GM19467 (cell line): ENCODE results near the gene ADAMTS3.

Experiments
- ATAC-seq: cut with Tn5 transposase; IDR thresholded peaks from one replicate; pipeline ENCODE4 v1.9.1; 2021; ENCODE audit warnings: mild to moderate bottlenecking, moderate library complexity; ENCODE audit not compliant: unreplicated experiment

ADAMTS3 gene

DNA sequence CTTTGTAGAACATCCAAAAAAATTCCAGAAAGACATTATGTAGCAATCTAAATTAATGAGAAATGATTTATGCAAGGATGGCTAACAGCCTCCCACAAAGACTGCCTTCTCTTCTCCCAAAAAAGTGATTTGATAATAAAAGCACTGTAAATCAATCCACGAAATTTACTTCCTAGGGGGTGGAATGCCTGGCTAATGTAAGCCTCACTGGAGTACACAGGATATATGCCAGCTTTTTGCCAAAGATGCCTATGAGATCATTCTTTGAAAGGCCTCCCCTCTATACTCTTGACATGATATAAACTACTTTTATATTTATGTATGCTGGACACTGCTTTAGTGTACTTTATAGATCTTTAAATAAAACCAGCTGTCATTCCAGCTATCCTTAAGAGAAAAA is 211.1 kb downstream of the ADAMTS3 start:
- no peak for ATAC-seq

DNA sequence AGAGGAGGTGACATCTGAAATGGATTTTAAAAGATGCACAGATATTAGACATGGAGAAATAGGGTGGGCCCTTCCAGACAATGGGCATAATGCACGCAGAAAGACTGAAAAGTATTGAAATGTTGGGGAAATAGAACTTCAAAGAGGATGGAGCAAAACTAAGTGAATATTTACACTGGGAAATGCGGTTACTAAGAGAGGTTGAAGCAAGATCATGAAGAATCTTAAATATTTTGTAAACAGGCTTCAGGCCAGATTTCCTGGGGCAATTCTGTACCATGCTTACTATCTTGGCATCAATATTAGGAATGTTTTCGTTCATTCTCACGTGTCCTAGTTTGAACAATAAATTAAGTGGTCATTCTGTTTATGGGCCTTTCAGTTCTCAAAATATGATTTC is 216.3 kb downstream of the ADAMTS3 start:
- no peak for ATAC-seq

DNA sequence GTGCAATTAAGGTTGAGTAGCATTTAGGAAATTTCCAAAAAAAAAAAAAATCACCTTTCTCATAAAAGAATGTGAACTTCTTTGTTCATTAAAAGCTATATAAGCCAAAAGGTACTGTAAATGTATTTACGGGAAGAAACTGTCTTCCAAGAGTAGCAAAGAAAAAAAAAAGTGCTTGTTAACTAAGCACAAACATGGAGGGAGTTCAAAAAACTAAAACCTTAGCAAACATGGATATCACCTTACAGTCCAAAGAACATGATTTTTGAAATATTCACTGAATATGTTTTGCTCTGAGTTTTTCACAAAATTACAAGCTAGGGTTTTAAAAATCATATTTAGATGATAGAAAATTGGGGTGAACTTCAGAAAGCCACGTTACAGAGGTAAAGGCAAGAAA is 217.5 kb downstream of the ADAMTS3 start:
- ATAC-seq, result no peak

DNA sequence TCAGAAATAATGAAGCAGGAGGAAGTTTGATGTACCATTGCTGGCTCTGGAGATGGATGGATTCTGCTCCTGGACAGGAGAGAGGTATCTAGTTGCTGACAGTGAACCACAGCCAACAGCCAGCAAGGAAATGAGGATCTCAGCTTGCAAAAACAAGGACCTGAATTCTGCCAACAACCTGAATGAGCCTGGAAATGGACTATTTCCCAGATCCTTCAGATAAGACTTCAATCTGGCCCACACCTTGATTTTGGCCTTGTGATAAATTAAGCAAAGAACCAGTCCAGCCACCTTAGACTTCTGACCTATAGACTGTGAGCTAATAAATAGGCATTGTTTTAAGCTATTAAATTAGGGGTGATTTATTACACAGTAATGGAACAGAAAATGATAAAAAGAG is 220.3 kb downstream of the ADAMTS3 start:
- ATAC-seq, result no peak

DNA sequence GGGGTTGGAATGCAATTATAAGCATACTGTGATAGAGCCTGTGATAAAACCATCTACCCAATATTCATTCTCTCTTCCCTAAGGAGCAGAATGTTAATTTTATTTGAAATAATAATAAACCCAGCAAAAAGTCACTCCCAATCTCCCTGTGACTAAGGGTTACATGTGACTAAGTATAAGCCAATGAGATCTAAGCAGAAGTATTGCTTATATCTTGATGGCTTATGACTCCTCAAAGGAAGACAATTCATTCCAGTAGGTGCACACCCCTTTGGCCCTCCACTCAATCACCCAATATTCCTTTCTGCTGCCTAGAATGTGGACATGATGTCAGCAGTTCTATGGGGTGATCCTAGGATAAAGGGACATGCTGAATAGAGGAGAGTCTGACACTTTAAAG is 224.6 kb downstream of the ADAMTS3 start:
- no peak for ATAC-seq

DNA sequence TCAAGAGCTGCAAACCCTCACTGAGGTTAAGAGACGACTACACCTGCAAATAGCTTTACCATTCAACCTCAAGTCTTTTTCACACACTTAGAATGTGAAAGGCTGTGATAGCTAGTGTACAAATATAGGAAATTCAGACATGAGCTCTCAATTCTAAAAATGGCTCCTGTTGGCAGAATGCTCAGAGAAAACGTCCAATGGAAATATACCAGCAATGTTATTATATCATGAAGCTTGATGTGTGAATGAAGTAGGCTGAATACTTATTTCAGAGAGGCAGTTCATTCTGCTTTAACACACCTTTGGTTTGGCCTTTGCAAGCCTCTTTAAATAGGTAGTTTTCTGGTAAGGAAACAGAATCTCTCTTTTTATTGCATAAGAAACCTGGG is 227.6 kb downstream of the ADAMTS3 start:
- no peak for ATAC-seq

DNA sequence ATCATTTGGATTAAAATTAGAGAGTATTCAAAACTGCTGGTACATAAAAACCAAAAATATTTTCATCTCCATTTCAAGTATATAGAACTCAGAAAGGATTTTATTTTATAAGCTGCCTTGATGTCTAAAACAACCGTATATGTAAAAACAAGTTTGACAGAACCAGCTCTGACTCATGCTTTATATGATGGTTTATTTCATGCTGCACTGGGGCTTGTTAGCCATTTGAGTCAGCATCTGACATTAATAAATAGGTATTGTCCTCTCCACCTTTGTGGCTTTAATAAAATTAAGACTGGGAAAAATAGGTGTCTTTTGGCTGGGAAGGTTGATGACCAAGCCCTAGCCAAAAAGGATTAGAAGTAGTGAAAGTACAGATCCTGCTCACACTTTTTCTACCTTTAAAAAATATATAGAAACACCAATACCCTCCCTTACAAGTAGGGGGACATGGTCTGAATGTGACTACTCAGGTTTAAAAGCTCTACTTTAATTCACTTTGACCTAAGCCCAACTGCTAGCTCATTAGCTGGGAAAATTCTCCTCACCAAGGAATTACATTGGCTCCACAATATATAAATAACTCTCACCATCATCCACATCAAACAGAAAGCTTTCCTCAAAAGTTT is 228.1 kb downstream of the ADAMTS3 start:
- no peak for ATAC-seq

DNA sequence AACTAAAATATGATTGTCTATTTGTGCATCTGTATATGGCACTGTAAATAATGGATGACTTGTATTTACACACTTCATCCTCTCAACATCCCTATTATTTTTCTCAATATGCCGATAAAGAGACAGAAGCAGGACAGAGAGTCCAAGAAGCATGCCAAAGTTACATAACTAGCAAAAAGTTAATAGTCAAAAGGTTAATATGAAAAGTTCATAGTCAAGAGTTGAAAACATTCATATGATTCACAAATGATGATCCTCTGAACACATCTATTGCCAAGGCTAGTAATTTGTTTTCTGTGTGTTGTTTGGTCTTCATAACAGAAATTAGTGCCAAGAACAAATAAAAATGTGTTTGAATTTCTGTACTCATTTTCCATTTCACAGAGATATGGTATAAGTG is 231.0 kb downstream of the ADAMTS3 start:
- no peak for ATAC-seq

DNA sequence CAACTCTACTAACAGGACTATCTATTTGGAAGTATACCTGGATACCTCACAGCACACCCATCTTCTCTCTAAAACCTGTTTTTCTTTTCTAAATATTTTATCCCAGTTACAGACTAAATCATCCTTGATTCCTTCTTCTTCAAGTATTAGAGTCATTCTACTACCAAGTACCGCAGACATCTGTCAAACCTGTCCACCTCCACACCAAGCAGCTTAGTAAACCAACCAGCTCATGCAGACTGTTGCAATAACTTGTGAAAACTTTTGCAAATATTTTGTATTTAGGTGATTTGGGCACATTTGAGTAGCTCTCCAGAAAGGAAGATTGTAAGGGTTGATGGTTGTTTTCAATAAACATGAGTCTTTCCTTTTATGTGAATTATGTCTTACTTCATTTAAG is 238.6 kb downstream of the ADAMTS3 start:
- no peak for ATAC-seq

DNA sequence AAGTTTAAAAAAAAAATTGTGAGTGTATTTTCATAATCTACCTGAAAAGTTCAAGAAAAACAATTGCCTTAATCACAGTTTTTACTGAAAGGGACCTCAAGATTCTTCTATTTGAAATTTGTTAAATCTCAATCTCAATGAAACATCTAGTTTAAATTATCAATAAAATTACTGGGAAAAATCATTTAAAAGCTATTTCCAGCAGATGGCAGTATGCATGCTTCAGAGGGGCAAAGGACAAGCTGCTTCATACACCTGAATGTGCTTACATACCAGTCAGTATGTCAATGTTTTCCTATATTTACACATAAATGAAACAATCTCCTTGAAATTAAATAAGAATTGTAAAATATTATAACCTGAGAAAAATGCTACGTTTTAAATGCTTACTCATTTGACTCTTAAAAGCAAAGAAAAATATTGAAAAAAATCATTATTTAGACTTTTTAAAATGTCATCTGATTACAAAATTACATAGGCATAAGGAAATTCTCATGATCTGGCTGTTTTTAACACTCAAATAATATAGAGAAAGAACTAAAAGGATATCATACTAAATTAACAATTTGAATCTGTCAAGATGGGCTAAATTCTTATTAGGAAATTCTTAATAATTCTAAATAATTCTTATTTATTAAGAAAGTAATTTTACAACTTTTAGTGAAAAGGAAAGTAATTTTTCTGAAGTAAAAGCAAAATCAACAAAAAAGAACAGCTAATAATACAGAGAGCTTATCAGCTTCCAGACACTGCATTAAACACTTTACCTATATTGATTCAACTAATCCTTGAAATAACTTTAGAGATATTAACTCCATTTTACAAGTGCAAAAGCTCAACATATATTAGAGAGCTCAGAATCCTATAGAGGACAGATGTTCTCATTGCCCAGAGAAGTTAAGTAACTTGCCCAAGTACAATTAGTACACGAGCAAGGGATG is 242.1 kb downstream of the ADAMTS3 start:
- ATAC-seq, result no peak

DNA sequence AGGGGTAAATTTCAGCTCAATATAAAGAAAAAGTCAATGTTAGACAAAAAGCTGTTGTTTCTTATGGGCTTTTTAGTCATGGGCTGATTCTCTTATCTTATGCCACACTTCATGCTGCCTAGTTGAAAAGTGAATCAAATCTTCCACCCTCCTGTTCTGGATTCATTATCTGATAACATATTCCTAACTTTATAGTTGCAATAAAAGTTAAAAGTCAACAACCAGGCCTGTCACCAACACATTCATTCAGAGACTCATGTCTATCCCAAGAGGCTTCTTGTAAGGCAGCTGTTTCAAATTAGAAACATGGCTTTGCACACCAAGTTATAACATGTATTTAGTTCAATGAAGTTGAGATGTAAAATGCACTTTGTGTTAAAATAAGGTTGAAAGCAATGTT is 243.8 kb downstream of the ADAMTS3 start:
- no peak for ATAC-seq

DNA sequence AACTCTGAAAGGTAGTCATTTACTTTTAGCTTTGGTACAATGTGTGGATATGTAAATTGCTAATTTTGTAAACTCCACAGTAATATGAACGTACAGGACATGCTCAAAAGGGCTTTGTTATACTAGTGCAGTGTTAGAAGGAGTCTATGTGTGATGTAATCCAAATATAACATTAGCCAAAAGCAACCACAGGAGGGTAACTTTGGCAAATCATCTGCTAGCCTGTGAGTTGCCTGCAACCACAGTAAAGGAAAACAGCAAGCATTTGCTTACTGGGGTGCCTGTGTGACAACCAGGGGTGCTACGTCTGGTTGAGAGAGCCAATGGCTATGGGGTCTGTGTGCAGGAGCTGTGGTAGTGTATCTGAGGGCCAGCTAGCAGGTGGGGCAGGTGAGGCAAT is 245.8 kb downstream of the ADAMTS3 start:
- no peak for ATAC-seq

DNA sequence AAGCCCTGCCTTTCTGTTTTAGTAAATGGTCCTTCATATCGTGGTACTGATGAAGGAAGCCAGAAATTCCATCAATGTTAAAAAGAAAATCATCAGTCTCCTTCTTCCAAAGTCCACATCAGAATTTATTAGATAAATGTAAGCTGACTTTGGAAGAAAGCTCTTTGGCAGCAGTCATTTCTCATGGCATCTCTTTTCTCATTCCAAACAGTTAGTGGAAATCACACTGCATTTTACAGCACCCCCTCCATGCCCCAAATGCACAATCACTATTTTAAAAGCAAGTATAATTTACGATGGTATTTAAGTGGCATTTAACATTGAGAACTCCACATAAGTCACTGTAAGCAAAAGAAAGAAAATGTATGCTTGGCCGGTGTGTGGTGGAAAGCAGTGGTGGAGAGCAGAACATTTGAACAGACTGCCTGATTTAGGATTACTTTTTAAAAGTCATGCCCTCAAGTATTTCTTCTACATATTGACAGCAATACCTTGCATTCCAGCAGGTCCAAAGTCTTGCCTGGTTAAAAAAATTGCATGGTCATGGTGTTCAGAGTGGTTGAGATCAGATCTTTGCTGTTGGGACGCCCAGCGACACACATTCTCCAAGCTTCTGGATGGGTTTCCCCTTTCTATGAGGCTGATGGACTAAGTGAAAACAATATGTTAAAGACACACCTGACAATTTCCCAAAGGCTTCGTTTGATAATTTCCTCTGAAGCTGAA is 248.6 kb downstream of the ADAMTS3 start:
- ATAC-seq, result no peak

DNA sequence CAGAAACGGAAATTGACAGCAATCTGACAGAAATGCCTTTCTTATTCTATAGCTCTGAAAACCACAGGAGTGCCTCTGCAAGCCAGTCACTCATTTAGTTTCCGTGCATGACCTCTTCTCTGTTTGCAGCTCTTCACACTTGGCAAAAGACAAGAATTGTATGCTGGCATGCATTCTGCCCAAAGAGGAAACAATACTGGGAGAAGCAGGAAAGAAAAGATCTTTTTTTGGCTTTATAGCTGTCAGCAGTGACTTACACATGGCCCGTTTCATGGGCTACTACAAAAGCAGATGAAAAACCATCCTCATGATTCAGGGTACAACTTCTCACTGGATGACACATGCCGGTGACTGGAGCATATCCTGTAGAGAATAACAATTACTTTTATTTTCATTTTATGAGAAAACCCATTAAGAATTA is 249.4 kb downstream of the ADAMTS3 start:
- no peak for ATAC-seq

DNA sequence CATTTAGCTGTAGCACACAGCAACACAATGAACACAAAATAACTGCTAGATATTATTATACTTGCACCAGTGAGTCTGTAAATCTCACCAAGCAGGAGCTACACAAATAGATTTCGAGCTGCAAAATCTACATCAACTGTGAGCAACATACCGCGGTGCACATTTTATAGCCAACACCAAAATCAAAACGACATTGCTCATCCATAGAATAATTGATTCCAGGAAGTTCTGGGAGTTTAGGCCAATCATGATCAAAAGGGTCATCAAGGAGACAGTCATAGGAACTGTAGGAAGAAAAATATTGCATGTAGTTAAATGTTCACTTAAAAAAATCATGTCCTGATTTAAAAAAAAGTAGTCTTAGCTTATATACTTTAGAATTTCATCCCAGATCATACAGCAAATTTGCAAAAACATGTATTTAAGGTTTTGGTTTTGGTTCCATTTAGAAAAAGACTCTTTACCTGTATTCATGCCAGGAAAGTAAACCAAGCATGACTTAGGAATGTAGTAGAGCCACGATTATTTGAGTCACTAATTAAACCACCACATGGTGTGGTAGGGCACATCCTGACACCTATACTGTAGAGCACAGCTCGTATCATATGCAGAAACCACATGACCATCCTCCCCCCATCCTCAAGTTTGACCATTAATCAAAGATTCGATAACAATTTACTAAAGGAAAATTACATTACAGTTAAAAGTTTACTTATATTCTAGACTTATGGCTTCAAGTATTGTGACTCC is 250.4 kb downstream of the ADAMTS3 start:
- ATAC-seq, result no peak

DNA sequence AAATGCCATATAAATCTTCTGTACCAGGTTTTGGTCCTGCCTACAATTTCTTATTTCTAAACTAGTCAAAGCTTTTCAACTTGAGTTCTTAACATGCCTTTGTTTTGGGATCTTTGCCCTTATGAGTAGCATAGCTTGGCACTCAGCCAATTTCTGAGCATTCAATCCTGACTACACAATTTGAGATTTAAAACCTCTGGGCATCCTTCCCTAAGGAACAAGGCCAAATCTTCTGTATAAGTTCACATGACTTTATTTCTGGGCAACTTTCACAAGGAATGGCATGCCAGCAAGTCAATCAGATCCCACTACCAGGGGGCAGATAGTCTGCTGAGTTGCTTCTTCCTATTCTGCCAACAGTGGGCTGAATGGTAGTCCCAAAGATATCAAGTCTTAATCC is 254.2 kb downstream of the ADAMTS3 start:
- ATAC-seq, result no peak

DNA sequence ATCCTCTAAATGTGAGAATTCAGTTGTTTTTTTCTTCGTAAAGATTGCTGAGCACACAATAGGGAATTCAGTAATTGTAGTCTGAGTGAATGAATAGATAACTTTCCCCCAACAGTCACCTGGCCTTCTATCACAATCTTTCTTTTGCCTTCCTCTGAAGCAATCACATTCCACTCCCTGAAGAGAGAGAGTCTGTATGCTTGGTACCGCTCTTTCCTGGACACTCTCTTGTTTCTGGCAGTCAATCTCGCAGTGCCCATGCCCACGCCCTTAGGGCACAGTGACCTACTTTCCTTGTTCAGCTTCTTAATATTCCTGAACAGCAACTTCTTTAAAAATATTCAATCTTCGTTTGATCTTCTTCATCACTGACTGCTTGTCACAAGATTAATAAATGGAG is 255.9 kb downstream of the ADAMTS3 start:
- no peak for ATAC-seq

DNA sequence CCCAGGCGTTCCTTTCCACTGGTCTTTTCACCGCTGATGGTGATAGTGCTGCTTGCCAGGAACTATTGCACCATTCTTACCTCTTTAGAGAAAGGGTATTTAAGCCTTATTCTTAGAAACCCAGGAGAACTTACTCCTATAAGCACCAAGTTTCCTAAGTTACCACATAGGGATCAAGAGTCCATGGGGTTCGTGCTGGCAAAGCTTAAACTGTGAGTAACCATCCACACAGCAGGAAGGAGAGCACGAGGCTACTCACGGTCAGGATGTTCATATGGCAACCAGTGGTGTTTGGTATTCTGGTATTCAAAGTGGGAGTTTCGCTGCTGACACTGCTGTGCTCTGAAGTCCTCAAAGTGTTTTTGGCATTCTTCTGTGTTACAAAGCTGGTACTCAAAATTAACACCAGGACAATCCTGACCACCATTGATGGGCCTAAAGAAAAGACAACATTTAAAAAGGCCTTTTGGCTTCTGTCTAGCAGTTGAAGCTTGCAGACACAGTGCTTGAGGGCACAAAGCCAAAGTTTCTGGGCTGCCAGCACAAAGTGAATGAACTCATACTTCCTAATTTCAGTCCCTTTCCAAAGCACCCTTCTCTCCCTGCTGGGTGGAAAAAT is 256.9 kb downstream of the ADAMTS3 start:
- no peak for ATAC-seq

DNA sequence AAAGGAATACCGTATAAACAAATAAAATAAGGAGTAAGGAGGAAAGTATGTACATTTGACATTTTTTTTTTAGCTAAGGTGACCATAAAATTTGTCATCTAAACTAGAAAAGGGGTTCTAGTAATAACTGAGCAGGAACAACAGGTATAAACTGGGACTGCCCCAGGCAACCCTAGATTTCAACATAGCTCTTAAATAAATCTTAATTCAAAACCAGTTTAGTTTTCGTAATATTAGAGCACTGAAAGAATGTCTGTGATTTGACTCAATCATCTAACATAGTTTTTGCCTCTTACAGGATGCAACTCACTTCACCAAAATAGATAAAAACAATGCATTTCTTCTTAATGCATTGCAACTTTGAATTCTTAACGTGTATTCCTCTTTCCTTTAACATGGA is 257.7 kb downstream of the ADAMTS3 start:
- no peak for ATAC-seq

DNA sequence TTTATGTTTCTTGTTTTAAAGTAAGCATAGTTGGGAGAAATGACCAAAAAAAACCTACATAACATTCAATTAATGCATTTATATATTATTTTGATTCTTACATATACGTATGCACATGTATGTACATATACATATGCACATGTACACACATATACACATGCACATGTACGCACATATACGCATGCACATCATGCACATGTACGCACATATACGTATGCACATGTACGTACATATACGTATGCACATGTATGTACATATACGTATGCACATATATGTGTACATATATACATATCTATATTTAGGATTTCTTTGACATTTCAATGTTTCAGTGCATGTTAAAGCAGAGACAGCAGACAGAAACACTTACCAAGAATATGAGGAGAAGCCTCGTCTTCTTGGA is 263.4 kb downstream of the ADAMTS3 start:
- no peak for ATAC-seq

DNA sequence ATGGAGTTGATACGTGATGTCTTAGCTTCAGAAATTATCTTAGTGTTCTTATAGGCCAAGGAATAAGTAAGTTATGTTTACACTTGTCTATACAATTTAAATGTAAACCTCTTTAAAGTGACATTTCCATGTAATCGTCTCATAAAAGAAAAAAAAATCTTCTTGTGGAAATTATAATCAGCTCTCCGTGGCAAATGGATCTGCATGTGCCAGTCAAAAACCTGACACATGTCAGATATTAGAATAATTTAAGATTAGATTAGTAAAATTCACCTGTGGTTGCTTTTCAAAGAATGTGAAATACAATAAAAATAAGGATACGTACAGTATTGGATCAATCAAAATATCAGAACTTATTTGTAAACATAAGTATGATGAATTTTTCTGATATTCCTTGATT is 263.9 kb downstream of the ADAMTS3 start:
- ATAC-seq, result no peak
